Activated CD8-positive, alpha-beta memory T cell treated with anti-CD3 and anti-CD28 coated beads, Interleukin-2, amount 50 U/mL, for 24 hours (primary cell): ENCODE measurements around the gene LRMDA.

ENCODE experiments used
- DNase-seq: peaks from one replicate; pipeline ENCODE4 v3.0.0-alpha.2; 2020; ENCODE audit errors: extremely low read depth

LRMDA gene

GRCh38 chr10:75401569-75402485 is 29.6 kb upstream of the LRMDA start, which contains the start of gene ZNF503:
TSS of gene ZNF503 (minus strand) at chr10:75401764. CDS start at chr10:75401419, 345 bp downstream.
- no peak for DNase-seq

DNA sequence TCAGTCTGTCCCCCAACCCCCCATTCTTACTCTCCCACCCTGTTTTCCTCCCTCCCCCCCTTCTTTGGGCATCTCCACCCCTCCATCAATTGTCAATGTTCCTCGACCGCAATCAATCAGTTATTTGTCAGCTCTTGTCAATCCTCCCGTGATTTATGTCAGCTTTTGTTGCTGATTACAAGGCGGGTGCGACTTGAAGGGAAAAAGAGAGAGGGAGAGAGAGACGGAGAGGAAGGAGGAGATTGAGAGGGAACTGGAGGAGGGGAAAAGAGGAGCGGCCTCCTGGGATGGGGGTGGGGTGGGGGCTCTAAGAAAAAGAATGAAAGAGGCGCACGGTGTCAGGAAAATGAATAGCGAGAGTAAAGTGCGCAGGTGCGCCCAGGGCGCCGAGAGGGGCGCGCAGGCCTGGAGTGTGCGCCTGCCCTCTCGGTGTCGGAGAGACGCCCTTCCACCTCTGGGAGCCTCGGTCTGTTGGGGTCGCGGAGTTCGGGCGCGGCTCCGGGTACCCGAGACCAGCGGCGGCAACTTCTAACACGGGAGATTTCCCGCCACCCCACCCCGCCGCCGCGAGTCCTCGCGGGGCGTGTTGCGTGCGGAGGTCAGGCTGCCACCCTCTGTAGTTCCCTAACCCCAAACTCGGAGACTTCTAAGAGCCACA is 28.8 kb upstream of the LRMDA start:
- DNase-seq: no peak

- DNase-seq: no peak
These were observed 28.1 kb upstream of the LRMDA start for GRCh38 chr10:75403144-75403938.

GRCh38 chr10:75403939-75404814 is 27.2 kb upstream of the LRMDA start:
- DNase-seq: no peak

- DNase-seq: no peak
These were observed 26.4 kb upstream of the LRMDA start for GRCh38 chr10:75404815-75405597.

DNA sequence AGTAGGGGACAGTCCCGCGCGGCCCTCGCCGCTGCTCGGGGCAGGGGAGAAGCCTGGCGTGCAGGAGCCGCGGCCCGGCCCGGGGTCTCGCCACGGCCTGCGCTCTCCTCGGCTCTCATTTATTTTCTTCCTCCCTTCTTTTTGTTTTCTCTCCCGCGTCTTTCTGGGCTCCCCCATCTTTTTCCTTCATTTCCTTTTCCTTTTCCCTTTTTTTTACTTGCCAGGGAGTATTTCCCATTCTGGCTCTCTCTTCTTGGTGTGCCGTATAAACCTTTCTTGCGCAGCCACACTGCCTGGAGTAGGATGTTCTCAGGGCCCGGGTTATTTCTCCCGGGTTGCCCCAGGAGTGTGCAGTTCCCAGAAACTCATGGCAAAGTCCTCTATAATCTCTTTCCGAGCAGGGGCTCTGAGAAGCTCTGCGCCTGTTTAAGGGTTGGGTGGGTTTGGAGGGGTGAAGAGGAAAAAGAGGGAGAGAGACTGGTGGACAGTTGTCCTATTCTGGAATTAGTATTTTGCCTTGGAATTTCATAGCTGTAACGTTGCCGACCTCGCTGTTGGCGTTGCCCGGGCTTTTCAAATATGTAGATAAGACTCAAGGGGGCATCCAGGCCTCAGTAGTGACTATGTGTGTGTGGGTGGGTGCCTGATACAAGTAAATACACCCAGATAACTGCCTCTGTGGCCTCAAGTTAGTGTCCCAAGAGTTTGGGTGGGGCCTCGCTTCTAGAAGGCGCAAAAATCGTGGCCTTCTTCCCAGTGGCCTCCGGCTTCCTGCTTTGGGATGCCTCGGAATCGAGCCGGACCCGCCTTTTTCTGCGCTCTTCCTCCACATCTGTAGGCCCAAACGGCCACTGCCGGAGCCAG is 25.6 kb upstream of the LRMDA start:
- DNase-seq: no peak

DNA sequence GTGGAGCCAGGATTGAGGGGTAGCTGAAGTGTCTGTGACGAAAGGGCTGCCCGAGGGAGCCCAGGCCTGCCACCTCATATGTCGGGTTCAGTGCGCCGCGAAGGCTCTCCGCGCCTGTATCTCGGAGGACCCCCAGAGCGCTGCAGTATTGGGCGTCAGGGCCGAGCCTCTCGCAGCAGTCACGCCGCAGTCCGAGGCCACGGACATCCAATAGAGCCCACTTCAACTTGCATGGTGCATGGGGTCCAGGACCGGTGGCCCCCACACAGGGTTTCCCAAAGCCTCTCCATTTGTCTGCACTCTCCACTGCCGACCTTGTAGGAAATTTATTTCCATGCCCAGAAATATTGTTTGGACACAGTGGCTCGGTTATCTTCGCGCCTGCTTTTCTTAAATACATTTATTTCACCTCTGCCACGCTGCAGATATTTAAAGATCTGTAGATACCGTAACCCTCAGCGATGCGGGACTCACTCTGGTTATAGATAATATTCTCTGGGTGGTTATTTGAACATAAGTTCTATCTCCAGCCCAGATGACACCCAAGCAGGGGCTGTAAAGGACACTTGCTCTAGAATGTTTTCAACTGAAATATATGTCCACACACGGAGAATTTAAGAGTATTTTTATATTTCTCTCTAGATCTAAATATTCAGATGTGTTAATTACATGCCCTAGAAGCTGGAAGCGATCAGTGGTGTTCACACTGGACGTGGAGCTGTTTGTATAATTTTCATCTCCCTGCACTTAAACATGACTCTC is 24.8 kb upstream of the LRMDA start:
- DNase-seq: no peak

DNA sequence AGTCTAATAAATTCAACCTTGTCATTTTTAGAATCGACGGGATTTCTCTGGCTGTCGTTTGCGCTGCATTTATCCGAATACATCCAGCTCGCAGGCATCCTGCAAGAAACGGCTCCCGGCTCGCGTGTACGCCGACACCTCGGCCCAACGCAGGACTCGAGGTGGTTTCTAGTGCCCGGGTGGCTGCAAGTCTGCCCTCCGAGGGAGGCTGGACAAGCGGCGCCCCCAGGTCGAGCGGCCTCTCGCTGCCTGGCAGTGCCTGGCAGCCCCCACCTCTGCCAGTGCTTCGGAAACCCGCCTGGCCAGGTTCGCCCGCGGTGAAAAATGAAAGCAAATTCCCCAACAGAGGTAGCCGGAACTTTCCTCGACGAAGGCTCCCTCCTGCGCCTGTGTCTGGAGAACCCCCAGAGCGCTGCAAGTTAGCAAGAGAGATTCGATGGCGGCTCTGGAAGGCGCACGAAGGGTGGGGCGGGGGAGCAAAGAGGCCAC is 24.2 kb upstream of the LRMDA start:
- DNase-seq: no peak

DNA sequence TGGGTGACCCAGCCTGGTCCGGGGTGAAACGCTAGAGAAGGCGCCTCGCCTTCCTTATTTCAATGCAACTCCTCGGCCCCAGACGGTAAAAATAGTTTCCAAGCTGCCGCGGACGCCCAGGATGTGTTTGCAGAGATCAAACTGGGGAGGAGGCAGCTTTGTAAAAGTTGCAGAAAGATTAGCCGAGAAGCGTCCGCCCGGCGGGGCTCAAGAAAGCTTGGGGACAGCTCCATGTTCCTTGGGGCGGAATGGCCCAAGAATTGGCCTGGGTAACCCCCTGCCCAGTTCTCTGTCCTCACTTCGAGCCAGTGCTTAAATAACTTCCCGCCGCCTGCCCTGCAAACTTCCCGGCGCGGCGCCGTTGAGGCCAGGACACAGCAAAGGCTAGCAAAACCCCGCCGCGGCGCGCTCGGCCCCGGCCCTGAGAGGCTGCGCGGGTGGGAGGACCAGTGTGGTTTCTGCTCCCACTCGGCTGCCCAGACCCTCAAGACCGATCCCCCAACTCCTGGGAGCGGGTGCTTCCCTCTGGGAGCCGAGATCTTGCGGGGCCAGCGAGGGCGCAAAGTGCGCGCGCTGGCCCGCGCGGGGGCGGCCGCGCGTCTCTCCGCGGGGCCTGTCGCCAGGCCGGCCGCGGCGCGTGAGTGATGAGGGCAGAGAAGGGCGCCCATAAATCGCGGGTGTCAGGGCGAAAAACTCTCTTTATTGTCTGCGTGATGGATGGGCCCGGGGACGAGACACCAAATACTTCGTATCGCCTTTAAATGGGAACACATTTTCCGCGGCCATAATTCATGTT is 23.5 kb upstream of the LRMDA start:
- no peak for DNase-seq

DNA sequence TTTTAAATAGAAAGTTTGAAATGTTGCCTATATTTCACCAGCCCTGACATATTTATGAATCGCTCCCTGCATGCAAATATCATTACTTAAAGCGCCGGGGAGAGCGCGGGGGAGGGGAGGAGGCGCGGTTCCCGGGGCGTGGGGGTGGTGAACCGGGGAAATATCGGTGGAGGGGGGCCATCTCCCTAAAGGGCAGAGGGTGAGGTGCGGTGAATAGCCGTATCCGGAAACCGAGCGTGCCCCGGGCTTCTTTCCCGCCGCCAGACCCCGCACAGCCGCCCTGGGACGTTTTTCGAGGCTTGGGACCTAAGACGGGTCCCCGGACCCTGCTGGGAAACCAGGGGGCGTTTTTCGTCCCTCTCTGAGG is 22.9 kb upstream of the LRMDA start:
- no peak for DNase-seq

DNA sequence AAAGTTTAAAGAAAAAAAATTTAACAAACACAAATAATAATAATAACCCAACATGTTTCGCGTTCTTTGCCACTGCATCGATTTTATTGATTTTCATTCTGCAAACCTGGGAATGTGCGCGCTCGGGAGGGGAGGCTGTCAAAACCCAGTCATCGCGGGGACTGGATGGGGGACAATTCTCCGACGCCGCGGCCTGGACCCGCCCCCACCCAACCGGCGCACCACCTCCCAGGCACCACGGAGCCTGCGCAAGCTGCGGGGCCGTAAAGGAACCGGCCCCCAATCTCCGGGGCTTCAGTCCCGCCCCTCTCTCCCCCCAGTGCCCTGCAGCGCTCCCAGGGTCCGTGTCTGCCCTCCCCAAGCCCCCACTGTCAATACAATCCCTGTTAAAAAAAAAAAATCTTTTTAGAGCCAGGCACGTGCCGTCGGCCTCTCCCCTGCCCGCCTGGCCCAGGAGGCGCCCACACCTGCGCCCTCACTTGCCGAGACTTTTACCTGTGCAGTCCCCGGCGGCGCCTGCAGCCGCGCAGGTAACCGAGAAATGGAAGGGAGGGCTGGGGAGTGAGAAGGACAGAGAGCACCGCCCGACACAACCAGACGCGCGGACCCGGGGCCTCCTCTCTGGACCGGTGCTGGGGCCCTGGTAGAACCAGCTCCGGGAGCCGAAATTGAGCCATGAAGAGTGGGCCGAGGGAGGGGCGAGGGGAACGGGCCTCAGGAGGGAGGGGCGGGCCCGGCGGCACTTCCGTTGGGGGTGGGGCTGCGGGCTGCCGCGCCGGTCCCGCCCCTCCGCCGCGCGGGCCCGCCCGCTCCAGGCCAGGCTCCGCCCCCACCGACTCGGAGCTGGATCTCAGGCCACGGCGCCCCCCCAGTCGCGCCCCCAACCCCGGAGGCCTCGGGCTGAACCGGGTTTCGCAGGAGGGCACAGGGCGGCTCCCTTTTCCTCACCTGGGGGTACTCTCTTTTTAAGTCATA is 22.2 kb upstream of the LRMDA start:
- DNase-seq: no peak

DNA sequence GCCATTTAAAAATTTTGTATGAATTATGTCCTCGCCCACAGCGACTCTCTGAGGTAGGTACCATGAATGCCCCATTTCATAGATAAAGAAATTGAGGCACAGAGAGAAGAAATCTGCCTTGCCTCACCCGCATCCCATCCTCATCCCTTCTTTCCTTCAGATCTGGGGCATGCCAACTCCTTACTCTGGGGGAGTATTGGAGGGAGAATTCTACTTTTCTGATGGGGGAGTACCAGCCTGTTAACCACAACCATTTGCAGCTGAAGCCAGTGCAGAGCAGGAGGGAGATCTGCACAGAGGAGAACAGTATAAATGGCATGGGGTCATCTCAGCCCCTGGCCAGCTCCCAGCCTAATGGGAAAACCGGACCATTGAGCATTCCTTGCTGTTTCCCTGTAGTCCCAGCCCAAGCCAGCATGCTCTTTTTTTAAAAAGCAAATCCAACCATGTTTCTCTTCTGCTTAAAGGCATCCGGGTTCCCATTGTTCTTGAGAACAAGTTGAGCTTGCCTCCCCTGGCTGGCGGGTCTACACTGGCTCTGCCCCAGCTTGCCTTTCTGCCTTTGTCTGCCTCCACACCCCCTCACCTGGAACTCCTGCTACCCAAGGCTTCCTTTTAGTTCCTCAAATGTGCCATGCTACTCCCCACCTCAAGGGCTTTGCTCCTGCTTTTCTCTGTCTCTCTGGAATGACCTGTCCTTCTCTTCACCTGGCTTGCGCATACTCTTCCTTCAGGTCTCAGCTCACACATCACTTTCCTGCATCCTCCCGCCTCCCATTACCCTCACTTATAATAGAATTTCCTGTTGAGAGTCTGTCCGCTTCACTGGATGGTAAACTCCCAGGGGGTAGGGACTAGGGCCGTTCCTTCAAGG is 21.1 kb upstream of the LRMDA start:
- no peak for DNase-seq

- DNase-seq: no peak
These were observed 16.9 kb upstream of the LRMDA start for GRCh38 chr10:75414527-75414926.

DNA sequence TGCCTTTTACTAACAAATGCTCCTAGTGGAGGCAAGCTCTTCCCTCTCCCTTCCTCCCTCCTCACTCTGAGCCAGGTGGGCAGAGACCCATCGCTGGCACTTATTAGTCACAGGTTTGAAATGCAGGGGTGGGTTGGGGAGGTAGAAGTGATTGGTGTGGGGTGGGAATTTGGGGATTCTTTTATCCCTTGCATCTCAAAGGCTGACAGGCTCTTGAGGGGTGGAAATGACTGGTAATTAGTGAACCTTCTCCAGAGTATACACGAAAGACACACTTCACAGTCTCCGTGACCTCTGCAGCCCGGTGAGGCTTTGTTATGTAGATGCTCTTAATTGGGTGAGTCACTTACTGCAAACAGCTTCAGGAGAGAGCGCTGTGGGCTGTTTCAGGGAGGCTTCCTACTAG is 13.9 kb upstream of the LRMDA start:
- DNase-seq: no peak

DNA sequence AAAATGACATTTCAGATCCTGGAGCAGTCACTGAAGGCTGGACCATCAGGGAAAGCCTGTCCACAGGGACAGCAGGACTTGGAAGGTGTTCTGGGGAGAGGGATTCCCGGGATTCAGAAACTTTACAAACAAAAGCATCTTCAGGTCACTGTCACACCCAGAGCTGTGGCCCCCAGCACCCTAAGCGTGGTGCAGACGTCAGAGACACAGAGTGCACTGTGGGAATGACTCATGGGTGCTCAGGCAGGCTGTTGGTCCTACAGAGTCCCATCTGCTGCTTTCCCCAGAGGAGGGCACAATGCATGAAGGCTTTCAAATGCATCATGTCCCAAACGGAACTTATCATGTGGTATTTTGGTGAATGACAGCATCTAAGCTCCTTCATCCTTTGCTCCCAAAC is 13.1 kb upstream of the LRMDA start:
- DNase-seq: no peak

- DNase-seq: no peak
These were observed 12.7 kb upstream of the LRMDA start for GRCh38 chr10:75418712-75419111.
